OCI-LY3 (cell line): ENCODE results near the gene DCLK1.

Experiments used
- H2AFZ ChIP-seq: fragments of 200-600, 300-600 bp; shearing (Covaris generic); 2 replicates; pipeline ENCODE4 v1.6.0; 2014; ENCODE audit warnings: antibody characterized with exemption, low read depth, low read length
- H3K27ac ChIP-seq: fragments of 200-600, 300-600 bp; sonication (generic); 2 replicates; pipeline ENCODE4 v1.5.1; 2014; ENCODE audit warnings: mild to moderate bottlenecking, low read length, moderate library complexity, mixed read lengths
- H3K27me3 ChIP-seq: fragments of 200-600, 300-600 bp; sonication (generic); 2 replicates; pipeline ENCODE4 v1.6.1; 2014; ENCODE audit warnings: low read depth, low read length, mixed read lengths
- H3K36me3 ChIP-seq: fragments of 200-600, 300-600 bp; sonication (generic); replicated peaks from 2 replicates; pipeline ENCODE3; 2014; ENCODE audit warnings: low read depth, low read length, mixed read lengths
- H3K4me1 ChIP-seq: fragments of 300-600, 200-600 bp; sonication (generic); 2 replicates; pipeline ENCODE4 v1.6.1; 2014; ENCODE audit warnings: low read length, mixed read lengths
- H3K4me2 ChIP-seq: fragments of 200-600, 300-600 bp; sonication (generic); 2 replicates; pipeline ENCODE4 v1.6.1; 2014; ENCODE audit warnings: low read length, mixed read lengths
- H3K4me3 ChIP-seq: fragments of 300-600, 200-600 bp; sonication (generic); 2 replicates; pipeline ENCODE4 v1.5.1; 2014; ENCODE audit warnings: antibody characterized with exemption, mild to moderate bottlenecking, low read length, moderate library complexity
- H3K79me2 ChIP-seq: fragments of 300-600, 200-600 bp; shearing (Covaris generic); 2 replicates; pipeline ENCODE4 v1.6.1; 2014; ENCODE audit warnings: mild to moderate bottlenecking, low read length, mixed read lengths
- H3K9ac ChIP-seq: fragments of 300-600, 200-600 bp; shearing (Covaris generic); 2 replicates; pipeline ENCODE4 v1.6.0; 2014; ENCODE audit warnings: mild to moderate bottlenecking, low read length, moderate library complexity
- H3K9me3 ChIP-seq: fragments of 200-600, 300-600 bp; shearing (Covaris generic); 2 replicates; pipeline ENCODE4 v1.6.1; 2014; ENCODE audit warnings: low read length, mixed read lengths; ENCODE audit not compliant: insufficient read depth
- H4K20me1 ChIP-seq: fragments of 200-600, 300-600 bp; sonication (generic); 2 replicates; pipeline ENCODE4 v1.6.1; 2016; ENCODE audit warnings: low read length, mixed read lengths; ENCODE audit not compliant: insufficient read depth
- CTCF ChIP-seq: fragments of 200-600, 300-600 bp; sonication (generic); IDR thresholded peaks from 2 replicates; pipeline ENCODE4 v1.5.1; 2014; ENCODE audit warnings: antibody characterized with exemption, low read length, low read depth
- EZH2phosphoT487 ChIP-seq: fragments of 200-600 bp; shearing (Covaris generic); IDR thresholded peaks from 2 replicates; pipeline ENCODE4 v1.6.1; 2018; ENCODE audit warnings: antibody characterized with exemption, mixed run types, low read depth

DCLK1 gene

GRCh38 chr13:35876601-35877000 is 254.6 kb downstream of the DCLK1 start:
- Histone ChIP-seq H3K4me3 (no peak overlapping the region), H3K27ac (no peak overlapping the region), H3K9ac (no peak overlapping the region), H3K9me3 (no peaks in the 10 kb centered on the region), H3K79me2 (no peaks in the 10 kb centered on the region), H3K27me3 (peaks cover 3% of the 10 kb centered on the region; the same call in 1 of the 2 replicates), H3K4me2 (no peak overlapping the region), H2AFZ (no peak overlapping the region), H3K4me1 (peaks cover 4% of the 10 kb centered on the region), H3K36me3 (no peaks in the 10 kb centered on the region), H4K20me1 (no peaks in the 10 kb centered on the region)
- TF ChIP-seq CTCF (no peak), EZH2phosphoT487 (no peak)

- H3K27ac ChIP-seq, result no peak overlapping the region
- H3K9me3 ChIP-seq, result no peaks in the 10 kb centered on the region
- H3K36me3 ChIP-seq, result no peaks in the 10 kb centered on the region
- H3K4me1 ChIP-seq, result peaks cover 4% of the 10 kb centered on the region
- peaks cover 4% of the 10 kb centered on the region; the same call in 1 of the 2 replicates for H3K27me3 ChIP-seq
- no peak overlapping the region for H3K9ac ChIP-seq
- no peak overlapping the region for H2AFZ ChIP-seq
- no peak overlapping the region for H3K4me3 ChIP-seq
- H4K20me1 ChIP-seq, result no peaks in the 10 kb centered on the region
- H3K79me2 ChIP-seq, result no peaks in the 10 kb centered on the region
- H3K4me2 ChIP-seq, result no peak overlapping the region
- TF ChIP-seq EZH2phosphoT487 (no peak), CTCF (no peak)
Measured at GRCh38 chr13:35874704-35875103, 256.5 kb downstream of the DCLK1 start.

- peaks cover 10% of the 10 kb centered on the region; the same call in 1 of the 2 replicates for H3K27me3 ChIP-seq
- no peak overlapping the region for H3K9ac ChIP-seq
- TF ChIP-seq EZH2phosphoT487, result no peak
- no peak for TF ChIP-seq CTCF
- H3K9me3 ChIP-seq, result no peaks in the 10 kb centered on the region
- no peaks in the 10 kb centered on the region for H3K4me1 ChIP-seq
- no peak overlapping the region for H3K4me3 ChIP-seq
- no peaks in the 10 kb centered on the region for H4K20me1 ChIP-seq
- no peaks in the 10 kb centered on the region for H3K79me2 ChIP-seq
- no peak overlapping the region for H3K27ac ChIP-seq
- H3K36me3 ChIP-seq, result no peaks in the 10 kb centered on the region
- no peak overlapping the region for H2AFZ ChIP-seq
- H3K4me2 ChIP-seq, result no peak overlapping the region
Measured at GRCh38 chr13:35872369-35872768, 258.8 kb downstream of the DCLK1 start.

GRCh38 chr13:35871561-35871960 is 259.6 kb downstream of the DCLK1 start:
- no peaks in the 10 kb centered on the region for H3K9me3 ChIP-seq
- peaks cover 10% of the 10 kb centered on the region; the same call in 1 of the 2 replicates for H3K27me3 ChIP-seq
- no peaks in the 10 kb centered on the region for H3K4me1 ChIP-seq
- no peaks in the 10 kb centered on the region for H4K20me1 ChIP-seq
- H3K4me2 ChIP-seq, result no peak overlapping the region
- no peaks in the 10 kb centered on the region for H3K36me3 ChIP-seq
- H3K9ac ChIP-seq, result no peak overlapping the region
- TF ChIP-seq EZH2phosphoT487, result no peak
- no peak for TF ChIP-seq CTCF
- no peak overlapping the region for H2AFZ ChIP-seq
- H3K79me2 ChIP-seq, result no peaks in the 10 kb centered on the region
- H3K27ac ChIP-seq, result no peak overlapping the region
- no peak overlapping the region for H3K4me3 ChIP-seq
